ENCODE measurements around the gene GPSM3. TPM values are rescaled to one million over a fixed set of nuclear protein-coding genes. Genes with fewer than 3 reads are reported as not detected.

GPSM3 gene
- total and polyA plus RNA-seq, 4 donors = 2.3 to 8.0 (median 6.3) TPM

DNA sequence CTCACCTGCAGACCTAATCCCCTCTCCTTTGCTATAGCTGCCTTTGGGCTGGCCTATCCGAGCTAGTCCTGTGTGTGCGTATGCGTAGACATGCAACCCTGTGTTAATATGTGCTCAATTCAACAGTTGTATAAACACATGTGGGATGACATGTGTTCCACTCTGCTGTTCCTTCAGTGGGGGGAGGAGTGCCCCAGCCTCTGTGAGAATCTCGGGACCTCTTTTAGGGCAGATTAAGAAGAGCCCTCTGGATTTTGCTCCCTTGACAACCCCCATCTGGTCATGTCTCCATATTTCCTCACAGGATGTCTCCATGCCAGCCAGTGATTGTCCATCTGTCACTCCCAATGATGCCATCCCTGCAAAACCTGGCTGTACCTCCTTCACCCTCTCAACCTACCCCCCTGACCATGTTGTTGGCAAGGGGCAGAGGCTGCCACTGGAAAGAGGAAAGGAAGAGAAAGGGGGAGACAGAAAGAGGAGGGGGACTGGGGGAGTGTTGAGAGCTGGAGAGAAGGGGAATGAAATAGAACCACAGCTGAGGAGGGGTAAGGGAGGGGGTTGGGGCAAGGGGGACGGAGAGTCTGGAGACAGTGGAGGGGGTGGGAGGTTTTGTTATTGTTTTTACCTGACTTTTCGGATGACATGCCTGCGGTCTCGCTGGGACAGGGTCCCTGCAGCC, 41.1 kb downstream of the GPSM3 start:
- H3K4me1 ChIP-seq (ENCODE audit: control insufficient read depth in 4 of 4, insufficient read depth in 4 of 4, low read length in 3 of 4) = peaks cover 6 to 26% (median 13%) of the 10 kb centered on the region in 4 donors
- peaks cover 0 to 2% (median 0%) of the 10 kb centered on the region in 4 donors for H3K9me3 ChIP-seq (ENCODE audit: control insufficient read depth in 4 of 4, low read length in 3 of 4)
- no peak overlapping the region for H3K4me3 ChIP-seq (ENCODE audit: low read depth in 1 of 3, low read length in 3 of 3)
- TF ChIP-seq TAF1 (conservative IDR thresholded peaks at IDR 0.05) (no peak), SP1 (IDR thresholded peaks at IDR 0.05) (no peak), ZBTB33 (IDR thresholded peaks at IDR 0.05) (no peak), RXRA (IDR thresholded peaks at IDR 0.05) (no peak), REST (IDR thresholded peaks at IDR 0.05) (no peak), GABPA (IDR thresholded peaks at IDR 0.05 in 1 of 2, conservative IDR thresholded peaks at IDR 0.05 in 1 of 2) (no peak), FOXA1 (IDR thresholded peaks at IDR 0.05) (no peak)
- TF ChIP-seq, protein P1, sequence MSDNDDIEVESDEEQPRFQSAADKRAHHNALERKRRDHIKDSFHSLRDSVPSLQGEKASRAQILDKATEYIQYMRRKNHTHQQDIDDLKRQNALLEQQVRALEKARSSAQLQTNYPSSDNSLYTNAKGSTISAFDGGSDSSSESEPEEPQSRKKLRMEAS (IDR thresholded peaks at IDR 0.05) = no peak
- H3K9ac ChIP-seq (ENCODE audit: low read depth in 1 of 2, low read length in 2 of 2) = no peak overlapping the region
- peaks cover 0 to 4% (median under 1%) of the 10 kb centered on the region in 4 donors for H3K36me3 ChIP-seq (ENCODE audit: control insufficient read depth in 4 of 4, insufficient read depth in 3 of 4, low read depth in 1 of 4, low read length in 3 of 4)
- no peak overlapping the region for H3K27ac ChIP-seq (ENCODE audit: low read depth in 1 of 2, low read length in 2 of 2)
- 56% methylated on average over 8 of the region's 8 CpGs for WGBS
- peaks cover 0 to 5% (median 0%) of the 10 kb centered on the region in 4 donors for H3K27me3 ChIP-seq (ENCODE audit: control insufficient read depth in 4 of 4, insufficient read depth in 4 of 4, low read length in 3 of 4)
- no peak for DNase-seq (ENCODE audit: low spot score)

GRCh38 chr6:32149932-32150870, 42.2 kb downstream of the GPSM3 start:
- Histone ChIP-seq H3K27me3 (ENCODE audit: control insufficient read depth in 4 of 4, insufficient read depth in 4 of 4, low read length in 3 of 4) (peaks cover 0 to 5% (median 0%) of the 10 kb centered on the region in 4 donors), H3K9me3 (ENCODE audit: control insufficient read depth in 4 of 4, low read length in 3 of 4) (peaks cover 0 to 2% (median 0%) of the 10 kb centered on the region in 4 donors), H3K9ac (ENCODE audit: low read depth in 1 of 2, low read length in 2 of 2) (no peak overlapping the region), H3K4me3 (ENCODE audit: low read depth in 1 of 3, low read length in 3 of 3) (no peak overlapping the region), H3K4me1 (ENCODE audit: control insufficient read depth in 4 of 4, insufficient read depth in 4 of 4, low read length in 3 of 4) (peaks cover 6 to 22% (median 10%) of the 10 kb centered on the region in 4 donors), H3K36me3 (ENCODE audit: control insufficient read depth in 4 of 4, insufficient read depth in 3 of 4, low read depth in 1 of 4, low read length in 3 of 4) (no peaks in the 10 kb centered on the region), H3K27ac (ENCODE audit: low read depth in 1 of 2, low read length in 2 of 2) (no peak overlapping the region)
- TF ChIP-seq HNF4A (conservative IDR thresholded peaks at IDR 0.05) = no peak
- no peak for TF ChIP-seq SP1 (IDR thresholded peaks at IDR 0.05)
- no peak for TF ChIP-seq TAF1 (conservative IDR thresholded peaks at IDR 0.05)
- TF ChIP-seq EGR1 (IDR thresholded peaks at IDR 0.05; ENCODE audit: low read depth in 2 of 2) = no peak
- no peak for TF ChIP-seq ZBTB33 (IDR thresholded peaks at IDR 0.05)
- TF ChIP-seq, protein P1 (IDR thresholded peaks at IDR 0.05) = no peak
- no peak for TF ChIP-seq CTCF (IDR thresholded peaks at IDR 0.05; ENCODE audit: low read depth, low read length, missing input control)
- no peak for DNase-seq (ENCODE audit: low spot score)
- WGBS = 43% methylated on average over 55 of the region's 55 CpGs

Data from liver (tissue), 9 donors.